Measurements from ENCODE around the gene AP2M1. TPM values are rescaled to one million over a fixed set of nuclear protein-coding genes. Genes with fewer than 3 reads are reported as not detected.
A peak's percentile ranks its signal among the peaks of the same experiment; 100 is the strongest.

Gene AP2M1
- polyA plus RNA-seq, 2 of the 4 experiments (the other 2 are of a cell fraction), result 274 to 298 TPM

DNA sequence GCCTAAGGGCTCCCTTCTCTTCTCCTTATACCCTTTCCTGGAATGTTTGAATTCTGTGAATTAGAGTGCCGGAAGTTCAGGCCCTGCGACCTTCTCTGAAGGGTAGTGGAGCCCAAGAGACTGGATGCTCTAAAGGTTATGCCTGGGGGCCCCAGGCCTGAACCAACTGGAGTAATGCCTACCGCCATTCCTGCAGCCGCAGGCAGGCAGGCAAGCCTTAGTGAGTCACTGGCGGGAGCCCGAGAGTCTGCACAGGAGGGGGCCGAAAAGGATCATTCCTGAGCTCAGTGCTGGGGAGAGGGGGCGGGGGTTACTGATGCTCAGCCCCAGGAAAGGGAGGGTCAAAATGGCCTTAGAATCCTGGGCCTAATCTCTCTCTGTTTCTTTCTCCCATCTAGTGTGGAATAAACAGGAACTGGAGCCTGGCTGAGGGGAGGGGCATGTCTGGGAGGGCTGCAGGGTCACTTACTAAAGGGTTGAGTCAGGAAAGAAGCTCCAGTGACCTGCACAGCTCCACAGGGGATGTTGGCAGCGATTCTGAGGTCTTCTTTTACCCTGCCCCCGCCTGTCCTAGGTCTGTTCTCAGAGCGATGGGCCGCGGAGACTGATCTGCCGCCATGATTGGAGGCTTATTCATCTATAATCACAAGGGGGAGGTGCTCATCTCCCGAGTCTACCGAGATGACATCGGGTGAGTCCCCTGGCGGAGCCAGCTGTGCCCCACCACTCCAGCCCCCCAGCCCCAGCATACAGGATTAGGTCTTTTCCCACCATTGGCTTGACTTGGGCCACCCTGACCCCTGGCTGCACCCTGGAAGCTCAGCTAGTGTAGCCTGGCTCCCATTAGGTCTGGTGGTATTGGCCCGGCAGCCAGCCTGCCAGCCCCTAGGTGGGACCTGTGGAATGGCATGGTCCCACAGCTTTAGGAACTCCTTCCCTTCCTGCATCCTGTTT is 2.0 kb downstream of the AP2M1 start:
- peak overlapping the region; percentile 92 for H3K4me2 ChIP-seq
- peaks cover 15% of the 10 kb centered on the region for H3K4me1 ChIP-seq
- H3K4me3 ChIP-seq, result peak overlapping the region; percentile 91
- FAIRE-seq (no peak), DNase-seq (ENCODE audit: low read depth in 1 of 2, low spot score in 1 of 2) (peak; percentile 64 to 77), ATAC-seq (peak; percentile 78 to 82)
- TF ChIP-seq ATOH8 (CRISPR knock-in tag; IDR thresholded peaks at IDR 0.05; ENCODE audit: low read depth), result no peak
- no peak for TF ChIP-seq FOSL2 (IDR thresholded peaks at IDR 0.05)
- peak; percentile 74 for TF ChIP-seq FOSL2 (CRISPR knock-in tag; IDR thresholded peaks at IDR 0.05)
- TF ChIP-seq KDM5A (IDR thresholded peaks at IDR 0.05), result no peak
- 0 out of 5 replicates have a peak, but pooled peaks of 1 of the 2 experiments have one; percentile 31 for TF ChIP-seq JUN (IDR thresholded peaks at IDR 0.05)
- 0 out of 3 replicates have a peak, but pooled peaks have one; percentile 21 for TF ChIP-seq BCL3 (IDR thresholded peaks at IDR 0.05)
- no peak for TF ChIP-seq RAD21 (conservative IDR thresholded peaks at IDR 0.05 in 1 of 2, IDR thresholded peaks at IDR 0.05 in 1 of 2)
- TF ChIP-seq HEYL (CRISPR knock-in tag; IDR thresholded peaks at IDR 0.05), result no peak
- TF ChIP-seq NR3C1 (IDR thresholded peaks at IDR 0.05), result no peak
- TF ChIP-seq, protein P1, sequence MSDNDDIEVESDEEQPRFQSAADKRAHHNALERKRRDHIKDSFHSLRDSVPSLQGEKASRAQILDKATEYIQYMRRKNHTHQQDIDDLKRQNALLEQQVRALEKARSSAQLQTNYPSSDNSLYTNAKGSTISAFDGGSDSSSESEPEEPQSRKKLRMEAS (IDR thresholded peaks at IDR 0.05), result 0 out of 2 replicates have a peak, but pooled peaks have one; percentile 13
- no peak for TF ChIP-seq MYC (IDR thresholded peaks at IDR 0.05; ENCODE audit: borderline replicate concordance, low read length)
- TF ChIP-seq CHD4 (IDR thresholded peaks at IDR 0.05; ENCODE audit: borderline replicate concordance), result no peak
- TF ChIP-seq MAFK (IDR thresholded peaks at IDR 0.05; ENCODE audit: partially characterized antibody), result no peak
- TF ChIP-seq BHLHE40 (IDR thresholded peaks at IDR 0.05; ENCODE audit: low read depth, low read length), result no peak
- no peak for TF ChIP-seq RFX5 (IDR thresholded peaks at IDR 0.05)
- TF ChIP-seq CBX2 (IDR thresholded peaks at IDR 0.05; ENCODE audit: borderline replicate concordance, low read depth), result no peak
- WGBS (ENCODE audit: missing lambda C conversion rate), result 29% methylated on average over 13 of the region's 19 CpGs
- peak overlapping the region; percentile 95 to 99 for H3K27ac ChIP-seq
- H3K9me3 ChIP-seq, result no peaks in the 10 kb centered on the region
- ChIA-PET CTCF (interaction anchor here (1.0 to 1.6 kb wide), 6 partner anchors 9 to 385 kb away, joined by 3 to 6 read pairs (median 4); partner anchors contain the start of gene EPHB3), POLR2A (interaction anchor here (0.7 to 2.0 kb wide), 5 partner anchors 9 to 186 kb away, joined by 3 to 14 read pairs (median 3); partner anchors contain the start of genes ABCF3 and EIF2B5)

DNA sequence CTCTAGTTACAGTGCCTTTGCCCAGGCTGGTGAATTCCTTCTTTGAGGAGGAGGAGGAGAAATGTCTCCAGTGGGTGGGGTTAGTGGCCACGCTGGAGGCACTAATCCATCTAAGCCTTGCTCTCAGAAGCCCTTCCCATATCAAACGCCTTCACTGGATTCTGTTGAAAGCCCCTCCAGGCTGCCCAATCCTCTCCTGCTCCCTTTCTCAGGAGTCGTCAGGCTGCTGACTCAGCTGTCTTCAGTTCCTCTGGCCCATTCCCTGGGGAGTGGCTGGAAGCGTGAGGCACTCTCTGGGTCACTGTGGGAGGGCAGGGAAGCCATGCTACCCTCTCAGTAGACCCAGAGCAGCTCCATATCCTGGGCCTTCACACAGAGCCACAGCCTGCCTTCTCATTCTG is 2.7 kb downstream of the AP2M1 start:
- POLR2A ChIA-PET, result interaction anchor here (1.1 to 2.0 kb wide), 2 partner anchors 8 to 43 kb away, joined by 3 to 14 read pairs; partner anchors contain the start of genes ABCF3 and EIF2B5
- 70% methylated on average over 4 of the region's 4 CpGs for WGBS (ENCODE audit: missing lambda C conversion rate)
- H3K27ac ChIP-seq, result peak overlapping the region; percentile 95 to 99
- no peak for FAIRE-seq
- peak overlapping the region; percentile 91 for H3K4me3 ChIP-seq
- DNase-seq (ENCODE audit: low read depth in 1 of 2, low spot score in 1 of 2), result no peak
- no peaks in the 10 kb centered on the region for H3K9me3 ChIP-seq
- CTCF ChIA-PET, result interaction anchor here (0.7 to 1.6 kb wide), 8 partner anchors 8 to 282 kb away, joined by 3 to 6 read pairs (median 3); partner anchors contain the start of gene EEF1AKMT4
- peaks cover 15% of the 10 kb centered on the region for H3K4me1 ChIP-seq
- H3K4me2 ChIP-seq, result peak overlapping the region; percentile 92
- TF ChIP-seq USF2 (IDR thresholded peaks at IDR 0.05) (no peak), MAFK (IDR thresholded peaks at IDR 0.05; ENCODE audit: partially characterized antibody) (peak; percentile 88)
- no peak for ATAC-seq
